Mucosa of descending colon (tissue), 3 donors: ENCODE data around the gene CASZ1. TPM values are rescaled to one million over a fixed set of nuclear protein-coding genes. Genes with fewer than 3 reads are reported as not detected.

Experiments used
- ATAC-seq: fragments of 200-7000 bp; cut with Tn5 transposase; one replicate; pipeline ENCODE4 v1.9.1; 2020; ENCODE audit warnings: mild to moderate bottlenecking, moderate library complexity
- DNase-seq, 3 donors: peaks; one replicate each; pipeline ENCODE4 v3.0.0-alpha.2; 2020
- H3K36me3 ChIP-seq: fragments of 200-600 bp; one replicate; pipeline ENCODE4 v1.8.0; 2021; ENCODE audit warnings: low read depth, mild to moderate bottlenecking
- H3K4me1 ChIP-seq: fragments of 200-600 bp; one replicate; pipeline ENCODE4 v1.8.0; 2021; ENCODE audit warnings: low read depth, mild to moderate bottlenecking
- H3K4me3 ChIP-seq: fragments of 200-600 bp; one replicate; pipeline ENCODE4 v1.8.0; 2021; ENCODE audit warnings: mild to moderate bottlenecking
- H3K9me3 ChIP-seq: fragments of 200-600 bp; one replicate; pipeline ENCODE4 v1.8.0; 2021; ENCODE audit warnings: mild to moderate bottlenecking
- intact Hi-C, 2 donors: fragments of 100-400 bp; cut with DNase I in 1 of 2; cut with micrococcal nuclease in 1 of 2; formaldehyde crosslinking; loops; one replicate each; pipeline versions ENCODE4 v1.11.0 to v1.11.1; 2022; cut with DNase I, micrococcal nuclease
- total RNA-seq, 3 donors: library from RNA; stranded (reverse); fragmentation: NEBNext Ultra II Directional in 2 of 3; extraction: Animal tissue kit (Norgen Biotek cat#: 25700) in 2 of 3; gene quantifications; one replicate each; pipeline versions ENCODE4 v1.2.1 to v1.2.4, GENCODE V29; 2021 to 2023
- TF ChIP-seq, protein P1 (sequence below): fragments of 200-600 bp; IDR thresholded peaks from one replicate; pipeline ENCODE4 v1.8.0; 2022; ENCODE audit warnings: antibody characterized with exemption, mild to moderate bottlenecking
- donor health status: DM: no; HTN: no; CAD: no; lungs with moderate emphysema.
- donor health status: DM: no; HTN: no; CAD: no.
- donor health status: DM: no; HTN: yes; CAD: no.

CASZ1 gene
- total RNA-seq, 3 donors from 2014 or later: 66.5 to 110 (median 84.5) TPM

DNA sequence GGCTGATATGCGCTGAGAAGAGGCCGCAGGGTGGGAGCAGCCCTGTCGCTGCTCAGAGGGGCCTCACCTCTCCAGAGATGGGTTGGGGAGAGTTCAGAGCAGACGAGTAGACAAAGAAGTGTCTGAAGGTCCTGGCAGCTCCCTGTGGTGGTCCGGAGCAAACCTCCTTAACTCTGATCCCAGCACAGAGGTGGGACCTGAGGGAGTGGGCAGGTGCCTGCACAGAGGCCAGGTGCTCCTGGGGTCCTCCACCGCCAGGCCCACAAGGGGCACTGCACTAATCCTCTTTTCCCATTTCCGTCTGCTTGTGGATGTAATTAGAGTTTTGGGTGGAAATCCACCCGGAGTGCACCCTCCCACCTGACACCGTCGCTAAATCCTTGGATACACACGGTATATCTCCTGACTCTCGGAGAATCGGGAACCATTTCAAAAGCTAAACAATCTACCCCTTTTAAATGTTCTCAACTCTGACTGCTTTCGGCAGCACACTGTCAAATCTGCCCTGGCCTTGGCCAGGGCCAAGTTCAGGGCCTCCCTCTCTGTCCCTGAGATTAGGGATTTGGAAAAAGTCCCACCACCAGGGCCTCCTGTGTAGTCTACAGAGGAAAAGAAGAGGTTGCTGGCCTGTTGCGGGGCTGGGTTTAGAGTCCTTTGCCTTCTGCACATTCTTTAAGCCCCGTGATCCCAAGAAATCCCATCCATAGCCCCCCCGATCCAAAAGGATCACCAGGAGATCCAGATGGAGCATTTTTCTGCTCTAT lies 22.4 kb downstream of the CASZ1 start:
- peaks cover 9% of the 10 kb centered on the region for H3K4me1 ChIP-seq

DNA sequence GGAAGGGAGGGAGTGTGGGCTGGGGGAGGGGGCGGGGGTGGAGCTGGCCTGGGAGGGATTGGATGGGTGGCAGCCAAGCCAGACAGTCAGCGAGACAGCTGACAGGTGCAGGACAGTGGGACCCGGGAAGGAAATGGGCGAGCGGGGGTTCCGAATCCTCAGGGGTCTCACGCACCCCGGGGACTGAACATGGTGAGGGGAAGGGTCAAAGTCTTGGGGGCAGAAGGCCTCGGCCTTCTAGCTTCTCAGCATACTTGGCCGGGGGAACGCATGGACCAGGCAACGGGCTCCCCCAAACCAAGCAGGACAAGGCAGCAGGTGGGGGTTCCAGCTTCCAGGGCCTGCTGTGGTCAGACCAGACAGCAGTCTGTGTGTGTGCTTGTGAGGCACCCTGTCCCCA lies 23.1 kb downstream of the CASZ1 start:
- no peak overlapping the region for H3K4me3 ChIP-seq
- no peaks in the 10 kb centered on the region for H3K9me3 ChIP-seq
- ATAC-seq (no peak), DNase-seq (peak in 1 of 3 donors; percentile 37)
- H3K4me1 ChIP-seq: peaks cover 9% of the 10 kb centered on the region
- TF ChIP-seq, protein P1, sequence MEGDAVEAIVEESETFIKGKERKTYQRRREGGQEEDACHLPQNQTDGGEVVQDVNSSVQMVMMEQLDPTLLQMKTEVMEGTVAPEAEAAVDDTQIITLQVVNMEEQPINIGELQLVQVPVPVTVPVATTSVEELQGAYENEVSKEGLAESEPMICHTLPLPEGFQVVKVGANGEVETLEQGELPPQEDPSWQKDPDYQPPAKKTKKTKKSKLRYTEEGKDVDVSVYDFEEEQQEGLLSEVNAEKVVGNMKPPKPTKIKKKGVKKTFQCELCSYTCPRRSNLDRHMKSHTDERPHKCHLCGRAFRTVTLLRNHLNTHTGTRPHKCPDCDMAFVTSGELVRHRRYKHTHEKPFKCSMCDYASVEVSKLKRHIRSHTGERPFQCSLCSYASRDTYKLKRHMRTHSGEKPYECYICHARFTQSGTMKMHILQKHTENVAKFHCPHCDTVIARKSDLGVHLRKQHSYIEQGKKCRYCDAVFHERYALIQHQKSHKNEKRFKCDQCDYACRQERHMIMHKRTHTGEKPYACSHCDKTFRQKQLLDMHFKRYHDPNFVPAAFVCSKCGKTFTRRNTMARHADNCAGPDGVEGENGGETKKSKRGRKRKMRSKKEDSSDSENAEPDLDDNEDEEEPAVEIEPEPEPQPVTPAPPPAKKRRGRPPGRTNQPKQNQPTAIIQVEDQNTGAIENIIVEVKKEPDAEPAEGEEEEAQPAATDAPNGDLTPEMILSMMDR: no peak
- H3K36me3 ChIP-seq: no peaks in the 10 kb centered on the region
- intact Hi-C loops: no loop called here

More for the DNA sequence above, 22.4 kb downstream of the CASZ1 start:
- DNase-seq (peak in 1 of 3 donors; percentile 31), ATAC-seq (no peak)
- Histone ChIP-seq H3K36me3 (no peaks in the 10 kb centered on the region), H3K9me3 (no peaks in the 10 kb centered on the region), H3K4me3 (no peak overlapping the region)
- intact Hi-C loops: no loop called here
- TF ChIP-seq, protein P1: no peak

DNA sequence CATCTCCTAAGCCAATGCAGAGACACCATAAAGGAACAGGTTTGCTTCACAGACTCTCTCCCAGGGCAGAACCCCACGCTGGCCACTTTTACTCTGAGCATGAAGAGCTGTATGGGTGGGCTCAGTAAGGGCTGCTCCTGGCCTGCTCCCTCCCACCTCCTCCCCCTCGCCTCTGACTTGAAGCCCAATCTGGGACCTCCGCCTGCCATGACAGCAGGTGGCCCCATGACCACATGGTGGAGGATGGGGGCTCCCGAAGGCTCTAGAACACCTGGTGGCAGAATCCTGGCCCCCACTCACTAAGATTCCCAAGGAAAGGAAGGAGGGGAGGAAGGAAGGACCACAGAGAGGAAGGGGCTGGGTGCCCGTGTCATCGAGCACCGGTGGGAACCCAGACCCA lies 23.7 kb downstream of the CASZ1 start:
- peaks cover 9% of the 10 kb centered on the region for H3K4me1 ChIP-seq
- ATAC-seq (no peak), DNase-seq (peak in 2 of 3 donors; percentile 25 to 39)
- TF ChIP-seq, protein P1: no peak
- intact Hi-C loops: no loop called here
- H3K36me3 ChIP-seq: no peaks in the 10 kb centered on the region
- no peak overlapping the region for H3K4me3 ChIP-seq
- H3K9me3 ChIP-seq: no peaks in the 10 kb centered on the region

DNA sequence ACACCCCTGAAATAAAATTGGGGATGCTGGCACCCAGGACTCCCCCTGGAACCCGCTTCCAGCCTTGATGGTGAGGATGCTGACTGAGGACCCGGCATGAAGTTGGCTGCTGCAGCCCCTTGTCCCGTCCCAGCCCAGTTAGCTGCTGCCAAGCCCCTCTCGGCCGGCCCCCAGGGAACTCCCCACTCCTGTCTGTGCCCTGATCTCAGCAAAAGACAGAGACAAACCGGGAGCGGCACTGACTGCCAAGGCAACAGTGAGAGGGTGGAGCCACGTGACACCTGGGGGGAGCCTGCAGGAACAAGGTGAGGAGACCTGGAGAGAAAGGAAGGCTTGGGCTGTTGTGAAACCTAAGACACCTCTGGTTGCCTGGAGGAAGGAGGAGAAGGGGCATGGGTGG lies 24.7 kb downstream of the CASZ1 start:
- peak in 2 of 3 donors; percentile 47 to 56 for DNase-seq
- Histone ChIP-seq H3K4me1 (peaks cover 12% of the 10 kb centered on the region), H3K9me3 (no peaks in the 10 kb centered on the region), H3K4me3 (no peak overlapping the region), H3K36me3 (no peaks in the 10 kb centered on the region)
- ATAC-seq: peak; percentile 32
- intact Hi-C loops: no loop called here
- TF ChIP-seq, protein P1: no peak

DNA sequence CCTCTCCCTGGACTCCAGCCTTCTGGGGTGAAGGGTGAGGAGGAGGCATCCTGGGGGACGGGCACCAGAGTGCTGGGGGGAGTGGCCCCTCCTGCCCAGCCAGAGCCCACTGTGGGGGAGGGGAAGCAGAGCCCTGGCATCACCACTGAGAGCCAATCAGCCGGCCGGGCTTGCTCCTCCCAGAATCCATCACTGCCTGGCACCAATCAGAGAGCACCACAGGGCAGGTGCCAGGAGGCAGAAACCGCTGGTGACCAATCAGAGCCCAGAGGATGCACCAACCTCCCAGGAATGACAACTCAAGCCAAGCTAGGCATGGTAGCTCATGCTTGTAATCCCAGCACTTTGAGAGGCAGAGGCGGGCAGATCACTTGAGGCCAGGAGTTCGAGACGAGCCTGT lies 27.9 kb downstream of the CASZ1 start:
- ATAC-seq (no peak), DNase-seq (peak in 1 of 3 donors; percentile 43)
- no peaks in the 10 kb centered on the region for H3K36me3 ChIP-seq
- H3K9me3 ChIP-seq: no peaks in the 10 kb centered on the region
- H3K4me1 ChIP-seq: peaks cover 25% of the 10 kb centered on the region
- intact Hi-C loops: no loop called here
- TF ChIP-seq, protein P1: no peak
- no peak overlapping the region for H3K4me3 ChIP-seq
